Measurements from ENCODE around the gene RYR3.

RYR3 gene

GRCh38 chr15:33382491-33382890 is 71.7 kb downstream of the RYR3 start:
- no peak for DNase-seq (ENCODE audit: low spot score)

- no peak for DNase-seq (ENCODE audit: low spot score)
Measured at GRCh38 chr15:33384307-33384706, 73.5 kb downstream of the RYR3 start.

GRCh38 chr15:33392453-33392852 is 81.7 kb downstream of the RYR3 start:
- no peak for DNase-seq (ENCODE audit: low spot score)

GRCh38 chr15:33393546-33393945 is 82.8 kb downstream of the RYR3 start:
- no peak for DNase-seq (ENCODE audit: low spot score)

- DNase-seq (ENCODE audit: low spot score), result no peak
Measured at GRCh38 chr15:33395321-33395720, 84.6 kb downstream of the RYR3 start.

GRCh38 chr15:33395846-33396245 is 85.1 kb downstream of the RYR3 start:
- no peak for DNase-seq (ENCODE audit: low spot score)

- DNase-seq (ENCODE audit: low spot score), result no peak
Measured at GRCh38 chr15:33396475-33396874, 85.7 kb downstream of the RYR3 start.

GRCh38 chr15:33398555-33398954 is 87.8 kb downstream of the RYR3 start:
- DNase-seq (ENCODE audit: low spot score), result no peak

GRCh38 chr15:33400941-33401340 is 90.2 kb downstream of the RYR3 start:
- no peak for DNase-seq (ENCODE audit: low spot score)

- no peak for DNase-seq (ENCODE audit: low spot score)
Measured at GRCh38 chr15:33402600-33402999, 91.8 kb downstream of the RYR3 start.

GRCh38 chr15:33405096-33405495 is 94.3 kb downstream of the RYR3 start:
- no peak for DNase-seq (ENCODE audit: low spot score)

- DNase-seq (ENCODE audit: low spot score), result no peak
Measured at GRCh38 chr15:33411596-33412540, 101.1 kb downstream of the RYR3 start.

GRCh38 chr15:33419701-33420100 is 108.9 kb downstream of the RYR3 start:
- DNase-seq (ENCODE audit: low spot score), result no peak

GRCh38 chr15:33424025-33424424 is 113.3 kb downstream of the RYR3 start:
- no peak for DNase-seq (ENCODE audit: low spot score)

GRCh38 chr15:33425142-33425541 is 114.4 kb downstream of the RYR3 start:
- no peak for DNase-seq (ENCODE audit: low spot score)

- no peak for DNase-seq (ENCODE audit: low spot score)
Measured at GRCh38 chr15:33430577-33430976, 119.8 kb downstream of the RYR3 start.

- no peak for DNase-seq (ENCODE audit: low spot score)
Measured at GRCh38 chr15:33433821-33434220, 123.1 kb downstream of the RYR3 start.

GRCh38 chr15:33438396-33438795 is 127.6 kb downstream of the RYR3 start:
- no peak for DNase-seq (ENCODE audit: low spot score)

GRCh38 chr15:33440900-33441299 is 130.1 kb downstream of the RYR3 start:
- no peak for DNase-seq (ENCODE audit: low spot score)

- DNase-seq (ENCODE audit: low spot score), result no peak
Measured at GRCh38 chr15:33442449-33442848, 131.7 kb downstream of the RYR3 start.

GRCh38 chr15:33443708-33444107 is 132.9 kb downstream of the RYR3 start:
- DNase-seq (ENCODE audit: low spot score), result no peak

- DNase-seq (ENCODE audit: low spot score), result no peak
Measured at GRCh38 chr15:33445984-33446383, 135.2 kb downstream of the RYR3 start.

- no peak for DNase-seq (ENCODE audit: low spot score)
Measured at GRCh38 chr15:33448151-33448550, 137.4 kb downstream of the RYR3 start.
